Effector memory CD8-positive, alpha-beta T cell (primary cell): ENCODE measurements around the gene CAPZA1.
"Not testable (repeated sequence)": the region's sequence is repeated elsewhere in the genome, so short reads cannot be mapped to it uniquely, and the experiment has no call there.

Experiments used
- ATAC-seq: fragments of 150-1000 bp; cut with Tn5 transposase; replicated peaks from 2 replicates; pipeline ENCODE4 v1.10.0; 2021; ENCODE audit warnings: mild to moderate bottlenecking, moderate library complexity
- DNase-seq, 3 experiments: peaks; one replicate each; pipeline ENCODE4 v3.0.0; 2021
- H3K27ac Mint-ChIP-seq, 2 donors: one replicate each; pipeline ENCODE4 v1.8.0; 2022; ENCODE audit warnings: mild to moderate bottlenecking in 2 of 2, mixed read lengths in 2 of 2, moderate library complexity in 2 of 2
- H3K27me3 Mint-ChIP-seq, 2 donors: one replicate each; pipeline ENCODE4 v1.8.0; 2022; ENCODE audit warnings: mixed read lengths in 2 of 2
- H3K36me3 Mint-ChIP-seq: one replicate; pipeline ENCODE4 v1.8.0; 2022; ENCODE audit warnings: mild to moderate bottlenecking, moderate library complexity, mixed read lengths; ENCODE audit not compliant: insufficient read depth
- H3K4me1 Mint-ChIP-seq, 2 donors: one replicate each; pipeline ENCODE4 v1.8.0; 2022; ENCODE audit warnings: low read depth in 2 of 2, mixed read lengths in 2 of 2
- H3K4me3 Mint-ChIP-seq, 2 donors: one replicate each; pipeline ENCODE4 v1.8.0; 2022; ENCODE audit warnings: mild to moderate bottlenecking in 2 of 2, mixed read lengths in 2 of 2, moderate library complexity in 2 of 2
- H3K9me3 Mint-ChIP-seq, 2 donors: one replicate each; pipeline ENCODE4 v1.8.0; 2022; ENCODE audit warnings: mixed read lengths in 2 of 2

CAPZA1 gene

GRCh38 chr1:112614460-112615065, 5.1 kb upstream of the CAPZA1 start:
- ATAC-seq, result no peak
- H3K27ac Mint-ChIP-seq, result no peak overlapping the region
- peaks cover 53% of the 10 kb centered on the region for H3K36me3 Mint-ChIP-seq
- H3K4me3 Mint-ChIP-seq, result no peak overlapping the region
- no peaks in the 10 kb centered on the region for H3K27me3 Mint-ChIP-seq
- DNase-seq, result peak in 2 of 3 experiments; percentile 7 to 26
- no peaks in the 10 kb centered on the region for H3K9me3 Mint-ChIP-seq
- peaks cover 13 to 22% of the 10 kb centered on the region in 2 donors for H3K4me1 Mint-ChIP-seq

GRCh38 chr1:112618114-112618720, 1.4 kb upstream of the CAPZA1 start:
- ATAC-seq (peak; percentile 34), DNase-seq (peak; percentile 20 to 46 (median 21))
- Mint-ChIP-seq H3K4me1 (peaks cover 23 to 45% of the 10 kb centered on the region in 2 donors), H3K9me3 (no peaks in the 10 kb centered on the region), H3K27ac (peak overlapping the region; percentile 99 to 100), H3K36me3 (peaks cover 62% of the 10 kb centered on the region), H3K4me3 (peak overlapping the region; percentile 95 to 99), H3K27me3 (no peaks in the 10 kb centered on the region)

- DNase-seq, result peak; percentile 54 to 61 (median 55)
- Mint-ChIP-seq H3K36me3 (peaks cover 69% of the 10 kb centered on the region), H3K4me1 (peaks cover 24 to 49% of the 10 kb centered on the region in 2 donors), H3K9me3 (no peaks in the 10 kb centered on the region), H3K27ac (peak within 1 kb of the TSS; percentile 99 to 100), H3K4me3 (peak within 1 kb of the TSS; percentile 95 to 99), H3K27me3 (no peaks in the 10 kb centered on the region)
- ATAC-seq, result peak; percentile 44
Observed at GRCh38 chr1:112618721-112619517, 713 bp upstream of the CAPZA1 start, which contains the start of gene ST7L. ST7L (minus strand) TSS chr1:112619141; CDS start chr1:112619113, 28 bp downstream.

- Mint-ChIP-seq H3K27ac (peak overlapping the region; percentile 99 to 100), H3K4me3 (peak overlapping the region; percentile 95 to 99), H3K9me3 (no peaks in the 10 kb centered on the region), H3K4me1 (peaks cover 35 to 58% of the 10 kb centered on the region in 2 donors), H3K27me3 (no peaks in the 10 kb centered on the region), H3K36me3 (peaks cover 74% of the 10 kb centered on the region)
- no peak for DNase-seq
- ATAC-seq, result no peak
Observed at GRCh38 chr1:112620377-112620695, 704 bp downstream of the CAPZA1 start.

- not testable (repeated sequence) for ATAC-seq
- peak overlapping the region; percentile 69 to 72 for H3K27ac Mint-ChIP-seq
Observed at GRCh38 chr1:112624493-112624892, 4.9 kb downstream of the CAPZA1 start.

GRCh38 chr1:112625696-112626095, 6.1 kb downstream of the CAPZA1 start:
- ATAC-seq (no peak), DNase-seq (no peak)
- Mint-ChIP-seq H3K27ac (peak overlapping the region; percentile 9 to 72), H3K4me1 (peaks cover 51 to 73% of the 10 kb centered on the region in 2 donors), H3K27me3 (no peaks in the 10 kb centered on the region), H3K9me3 (no peaks in the 10 kb centered on the region), H3K36me3 (peaks cover 48% of the 10 kb centered on the region), H3K4me3 (peak overlapping the region in 1 of 2 donors; percentile 99)

More at GRCh38 chr1:112624493-112624892, 4.9 kb downstream of the CAPZA1 start:
- H3K9me3 Mint-ChIP-seq, H3K27me3 Mint-ChIP-seq, DNase-seq: not testable (repeated sequence)
- peaks cover 54% of the 10 kb centered on the region for H3K36me3 Mint-ChIP-seq
- peaks cover 52 to 72% of the 10 kb centered on the region in 2 donors for H3K4me1 Mint-ChIP-seq
- H3K4me3 Mint-ChIP-seq, result peak overlapping the region; percentile 95 to 99

GRCh38 chr1:112626193-112626592, 6.6 kb downstream of the CAPZA1 start:
- peaks cover 47% of the 10 kb centered on the region for H3K36me3 Mint-ChIP-seq
- H3K27me3 Mint-ChIP-seq, result no peaks in the 10 kb centered on the region
- no peak for ATAC-seq
- DNase-seq, result no peak
- peak overlapping the region in 1 of 2 donors; percentile 99 for H3K4me3 Mint-ChIP-seq
- H3K4me1 Mint-ChIP-seq, result peaks cover 53 to 73% of the 10 kb centered on the region in 2 donors
- H3K9me3 Mint-ChIP-seq, result no peaks in the 10 kb centered on the region
- peak overlapping the region; percentile 19 to 72 for H3K27ac Mint-ChIP-seq

- ATAC-seq, result no peak
- Mint-ChIP-seq H3K9me3 (no peaks in the 10 kb centered on the region), H3K4me1 (peaks cover 55 to 80% of the 10 kb centered on the region in 2 donors), H3K27ac (peak overlapping the region; percentile 19 to 72), H3K4me3 (peak overlapping the region; percentile 24 to 99), H3K36me3 (peaks cover 46% of the 10 kb centered on the region), H3K27me3 (no peaks in the 10 kb centered on the region)
- no peak for DNase-seq
Observed at GRCh38 chr1:112626887-112627286, 7.3 kb downstream of the CAPZA1 start.

- Mint-ChIP-seq H3K4me3 (peak overlapping the region in 1 of 2 donors; percentile 99), H3K27ac (peak overlapping the region in 1 of 2 donors; percentile 45), H3K36me3 (peaks cover 32% of the 10 kb centered on the region), H3K27me3 (no peaks in the 10 kb centered on the region), H3K9me3 (no peaks in the 10 kb centered on the region), H3K4me1 (peaks cover 63 to 80% of the 10 kb centered on the region in 2 donors)
- DNase-seq (no peak), ATAC-seq (no peak)
Observed at GRCh38 chr1:112628516-112628915, 8.9 kb downstream of the CAPZA1 start.

GRCh38 chr1:112629256-112629655, 9.6 kb downstream of the CAPZA1 start:
- Mint-ChIP-seq H3K27ac (peak overlapping the region in 1 of 2 donors; percentile 45), H3K4me1 (peaks cover 66 to 85% of the 10 kb centered on the region in 2 donors), H3K9me3 (no peaks in the 10 kb centered on the region), H3K4me3 (peak overlapping the region; percentile 2 to 99), H3K36me3 (peaks cover 29% of the 10 kb centered on the region), H3K27me3 (no peaks in the 10 kb centered on the region)
- ATAC-seq, result no peak
- DNase-seq, result no peak

GRCh38 chr1:112633628-112634027, 14.0 kb downstream of the CAPZA1 start:
- DNase-seq (no peak), ATAC-seq (no peak)
- Mint-ChIP-seq H3K4me1 (peaks cover 61 to 77% of the 10 kb centered on the region in 2 donors), H3K36me3 (peaks cover 21% of the 10 kb centered on the region), H3K27ac (peak overlapping the region in 1 of 2 donors; percentile 66), H3K9me3 (no peaks in the 10 kb centered on the region), H3K27me3 (no peaks in the 10 kb centered on the region), H3K4me3 (peak overlapping the region in 1 of 2 donors; percentile 14)

- ATAC-seq, result no peak
- Mint-ChIP-seq H3K36me3 (peaks cover 21% of the 10 kb centered on the region), H3K27me3 (no peaks in the 10 kb centered on the region), H3K4me1 (peaks cover 56 to 74% of the 10 kb centered on the region in 2 donors), H3K9me3 (no peaks in the 10 kb centered on the region), H3K27ac (peak overlapping the region in 1 of 2 donors; percentile 88), H3K4me3 (peak overlapping the region in 1 of 2 donors; percentile 62)
- no peak for DNase-seq
Observed at GRCh38 chr1:112634367-112634766, 14.7 kb downstream of the CAPZA1 start.

GRCh38 chr1:112636056-112636455, 16.4 kb downstream of the CAPZA1 start:
- no peak for DNase-seq

More at GRCh38 chr1:112636056-112636455, 16.4 kb downstream of the CAPZA1 start:
- peak overlapping the region; percentile 51 to 62 for H3K4me3 Mint-ChIP-seq
- H3K4me1 Mint-ChIP-seq, result peaks cover 44 to 63% of the 10 kb centered on the region in 2 donors
- no peaks in the 10 kb centered on the region for H3K27me3 Mint-ChIP-seq
- H3K9me3 Mint-ChIP-seq, result no peaks in the 10 kb centered on the region
- H3K36me3 Mint-ChIP-seq, result peaks cover 13% of the 10 kb centered on the region
- no peak for ATAC-seq
- peak overlapping the region; percentile 88 to 91 for H3K27ac Mint-ChIP-seq
